ENCODE measurements around the gene LDLRAD4.

The LDLRAD4 gene

GRCh38 chr18:13232086-13232917 lies 13.7 kb downstream of the LDLRAD4 start:
- no peak for DNase-seq

GRCh38 chr18:13232971-13233786 lies 14.6 kb downstream of the LDLRAD4 start:
- no peak for DNase-seq

GRCh38 chr18:13233787-13234783 lies 15.5 kb downstream of the LDLRAD4 start:
- no peak for DNase-seq

DNA sequence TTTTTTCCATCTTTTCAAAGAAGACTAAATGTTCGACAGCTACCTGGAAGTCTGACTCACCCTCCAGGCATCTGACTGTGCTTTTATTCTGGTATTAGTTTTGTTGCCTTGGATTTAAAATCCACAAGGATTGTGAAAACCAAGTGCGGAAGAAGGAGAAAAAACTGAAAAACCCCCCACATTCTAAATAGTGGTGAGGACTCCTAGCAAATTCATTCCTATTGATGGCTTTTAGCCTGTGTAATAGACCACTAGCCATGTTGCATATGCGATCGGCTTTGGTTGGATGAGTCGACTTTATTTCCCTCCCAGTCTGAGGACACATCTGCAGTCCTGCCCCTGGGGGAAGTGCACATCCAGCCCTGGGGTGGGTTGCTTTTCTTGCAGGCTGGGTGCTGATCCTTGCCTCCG lies 16.9 kb downstream of the LDLRAD4 start:
- DNase-seq, result no peak

DNA sequence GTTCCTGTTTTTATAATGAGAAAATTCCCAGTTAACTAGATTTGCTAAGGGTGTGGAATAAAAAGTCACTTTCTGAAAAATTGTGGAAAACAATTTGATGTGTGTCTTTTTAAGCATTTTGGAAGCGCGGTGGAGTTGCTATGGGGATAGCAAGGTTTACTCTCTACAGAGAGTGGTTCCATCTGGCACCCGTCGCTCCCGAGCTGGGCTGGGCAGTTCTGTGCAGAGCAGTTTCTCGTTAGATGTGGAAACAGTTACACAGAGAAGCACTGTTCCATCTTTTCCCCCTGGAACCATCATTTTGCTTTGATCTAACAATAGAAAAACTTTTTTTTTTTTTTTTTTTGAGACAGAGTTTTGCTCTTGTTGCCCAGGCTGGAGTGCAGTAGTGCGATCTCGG lies 17.4 kb downstream of the LDLRAD4 start:
- DNase-seq, result no peak

DNA sequence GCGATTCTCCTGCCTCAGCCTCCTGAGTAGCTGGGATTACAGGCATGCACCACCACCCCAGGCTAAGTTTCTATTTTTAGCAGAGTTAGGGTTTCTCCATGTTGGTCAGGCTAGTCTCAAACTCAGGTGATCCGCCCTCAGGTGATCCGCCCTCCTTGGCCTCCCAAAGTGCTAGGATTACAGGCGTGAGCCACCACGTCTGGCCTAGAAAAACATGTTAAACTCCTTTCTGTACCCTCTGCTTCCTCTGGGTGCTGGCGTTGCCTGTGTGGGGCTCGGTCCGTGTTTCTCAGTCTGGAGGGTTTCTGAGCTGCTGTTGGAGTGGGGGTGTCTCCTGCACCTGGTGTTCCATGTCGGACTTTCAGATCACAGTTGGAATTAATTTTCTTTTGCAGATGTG lies 17.9 kb downstream of the LDLRAD4 start:
- DNase-seq, result no peak

GRCh38 chr18:13237073-13237472 lies 18.5 kb downstream of the LDLRAD4 start:
- no peak for DNase-seq

GRCh38 chr18:13237641-13238040 lies 19.1 kb downstream of the LDLRAD4 start:
- no peak for DNase-seq

GRCh38 chr18:13239171-13239956 lies 20.8 kb downstream of the LDLRAD4 start:
- no peak for DNase-seq

GRCh38 chr18:13240060-13240725 lies 21.6 kb downstream of the LDLRAD4 start:
- no peak for DNase-seq

GRCh38 chr18:13241083-13241892 lies 22.7 kb downstream of the LDLRAD4 start:
- no peak for DNase-seq

- DNase-seq, result no peak
Observed at GRCh38 chr18:13241893-13242175, 23.3 kb downstream of the LDLRAD4 start.

GRCh38 chr18:13242797-13243196 lies 24.2 kb downstream of the LDLRAD4 start:
- no peak for DNase-seq

GRCh38 chr18:13243363-13243762 lies 24.8 kb downstream of the LDLRAD4 start:
- DNase-seq, result no peak

GRCh38 chr18:13244135-13244534 lies 25.6 kb downstream of the LDLRAD4 start:
- DNase-seq, result no peak

DNA sequence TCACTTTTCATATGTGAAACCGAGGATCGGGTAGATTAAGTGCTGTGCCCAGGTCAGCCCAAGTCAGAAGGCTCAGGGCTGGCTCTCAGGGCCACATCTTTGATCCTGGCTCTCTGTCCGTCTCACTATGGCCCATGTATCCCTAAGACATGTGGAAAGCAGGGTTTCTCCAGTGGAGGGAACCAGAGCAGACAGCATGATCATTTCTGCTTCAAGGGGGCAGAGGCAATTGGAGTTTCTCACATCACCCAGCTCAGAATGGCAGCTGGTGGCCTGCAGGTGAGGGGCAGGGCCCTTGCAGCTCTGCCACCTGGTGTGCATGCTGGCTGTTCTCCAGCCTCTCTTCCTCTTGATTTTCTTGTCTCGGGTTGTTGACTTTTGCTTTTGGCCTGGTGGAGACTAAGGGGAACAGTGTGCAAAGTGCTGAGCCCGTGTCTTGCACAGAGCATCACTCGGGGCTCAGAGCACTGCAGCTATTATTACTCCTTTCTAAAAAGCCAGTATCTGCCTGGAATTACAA lies 27.0 kb downstream of the LDLRAD4 start:
- DNase-seq, result no peak

DNA sequence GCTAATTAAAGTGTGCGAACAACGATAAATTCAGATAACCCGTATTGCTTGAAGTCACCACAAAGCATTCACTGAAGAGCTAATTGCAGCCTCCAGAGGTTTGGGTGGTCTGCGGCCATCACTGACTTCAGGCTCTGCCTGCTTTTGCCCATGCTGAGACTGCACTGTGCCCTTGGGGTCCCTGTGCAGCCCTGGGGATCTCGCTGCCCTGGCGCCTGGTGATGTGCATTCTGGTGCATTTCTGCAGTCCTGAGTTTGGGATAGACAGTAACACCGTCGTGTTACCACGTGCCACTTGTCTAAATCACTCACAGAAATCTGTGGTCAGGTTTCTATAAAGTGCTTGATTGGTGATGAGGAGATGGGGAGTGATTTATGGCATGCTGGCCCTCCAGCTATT lies 27.6 kb downstream of the LDLRAD4 start:
- no peak for DNase-seq

DNA sequence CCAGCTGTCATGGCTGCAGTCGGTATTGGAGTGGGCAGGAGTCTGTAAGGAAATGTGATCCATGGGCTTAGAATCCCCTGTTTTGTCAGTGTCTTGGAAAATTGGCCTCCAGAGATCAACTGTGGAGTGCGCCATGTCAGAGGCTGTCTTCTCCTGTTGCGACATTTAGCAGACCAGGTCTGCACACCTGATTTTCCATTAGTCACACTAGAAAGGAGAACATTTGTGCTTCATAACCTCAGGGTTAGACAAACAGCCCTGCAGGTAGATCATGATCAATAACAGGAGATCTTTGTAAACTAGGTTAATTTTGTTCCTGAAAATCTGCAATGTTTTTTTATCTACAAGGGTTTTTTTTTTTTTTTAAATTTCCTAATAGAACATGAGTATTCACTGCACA lies 28.0 kb downstream of the LDLRAD4 start:
- no peak for DNase-seq

DNA sequence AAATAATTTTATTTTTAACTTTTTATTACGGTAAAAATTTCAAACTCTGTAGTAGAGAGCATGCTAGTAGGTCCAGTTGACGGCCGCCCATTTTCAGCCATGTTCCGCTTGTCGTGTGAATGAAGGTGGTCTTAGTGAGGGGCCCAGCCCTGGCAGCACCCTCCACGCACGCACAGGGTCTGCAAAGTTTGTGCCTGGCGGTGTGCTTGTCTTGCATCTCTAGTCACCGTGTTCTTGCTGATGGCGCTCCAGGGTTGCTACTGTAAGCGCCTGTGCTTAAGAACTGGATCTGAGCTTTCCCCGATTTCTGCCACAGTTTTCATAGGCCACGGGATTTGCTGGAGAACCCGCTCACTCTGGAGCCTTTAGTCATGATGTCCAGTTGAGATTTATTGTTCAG lies 28.9 kb downstream of the LDLRAD4 start:
- DNase-seq, result no peak

DNA sequence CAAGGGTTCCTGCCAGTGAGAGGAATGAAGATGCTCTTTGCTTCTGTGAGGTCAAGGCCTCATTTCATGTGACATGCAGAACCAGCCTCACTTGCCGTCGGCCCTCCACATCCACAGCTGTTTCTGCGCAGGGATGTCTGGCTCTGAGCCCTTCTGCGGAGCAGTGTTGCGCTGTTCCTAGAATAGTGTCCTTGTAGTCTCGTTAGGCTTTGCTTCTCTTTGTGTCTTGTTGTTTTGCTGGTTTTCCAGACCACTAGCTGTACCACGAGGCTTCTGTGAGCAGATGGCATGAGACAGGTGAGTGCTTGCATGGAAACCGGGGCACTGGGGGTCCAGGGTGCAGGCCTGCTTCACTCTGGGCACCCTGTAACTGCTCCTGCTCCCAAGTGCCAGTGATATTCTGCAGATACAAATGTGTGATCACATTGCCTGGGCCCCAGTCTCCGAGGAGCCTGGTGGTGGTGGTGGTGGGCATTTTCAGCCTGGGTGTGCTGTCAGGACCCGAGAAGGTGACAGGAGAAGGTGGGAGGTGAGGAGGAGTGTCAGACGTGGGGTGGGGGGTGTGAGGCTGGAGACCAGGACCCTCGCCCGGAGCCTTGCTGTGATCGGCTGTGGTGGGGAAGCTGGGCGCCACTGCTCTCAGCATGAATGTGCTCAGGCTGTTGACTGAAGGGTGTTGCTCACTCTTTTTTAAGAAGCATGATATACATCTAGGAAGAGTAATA lies 34.3 kb downstream of the LDLRAD4 start:
- DNase-seq, result no peak
